Prostate gland (tissue), 2 donors: Measurements from ENCODE around the gene PLCB1.

Experiments
- CTCF ChIP-seq, 4 experiments: fragments of 200-600 bp in 2 of 4; fragments of 450-650 bp in 2 of 4; sonication (generic) in 2 of 4; IDR thresholded peaks; 1 replicate in 3 of 4; 2 replicates in 1 of 4; pipeline ENCODE4 v1.5.1; 2016 to 2019; ENCODE audit warnings: antibody characterized with exemption in 4 of 4, mild to moderate bottlenecking in 2 of 4, moderate library complexity in 2 of 4
- POLR2A ChIP-seq: fragments of 450-650 bp; IDR thresholded peaks from one replicate; pipeline ENCODE4 v1.6.1; 2016; ENCODE audit warnings: antibody characterized with exemption, mild to moderate bottlenecking

GRCh38 chr20:8670893-8671215 lies 538.8 kb downstream of the PLCB1 start:
- TF ChIP-seq CTCF (IDR thresholded peaks at IDR 0.05) (no peak), POLR2A (no peak)
